GM12892 (cell line): ENCODE results near the gene MMS19.

Source experiments
- POLR2A ChIP-seq: IDR thresholded peaks from 2 replicates; pipeline ENCODE4 v1.6.1; 2011; ENCODE audit warnings: low read depth, low read length, control low read depth
- POLR2AphosphoS5 ChIP-seq: IDR thresholded peaks from 2 replicates; pipeline ENCODE4 v1.6.1; 2011; ENCODE audit warnings: low read depth, low read length, control low read depth
- TAF1 ChIP-seq: IDR thresholded peaks from 2 replicates; pipeline ENCODE4 v1.6.1; 2011; ENCODE audit warnings: low read depth, mild to moderate bottlenecking, control low read depth, low read length, borderline replicate concordance

GRCh38 chr10:97412891-97413304, 85.3 kb downstream of the MMS19 start:
- TF ChIP-seq POLR2AphosphoS5 (no peak), TAF1 (no peak), POLR2A (no peak)
